ENCODE data around the gene ABCA7.
A peak's percentile ranks its signal among the peaks of the same experiment; 100 is the strongest.

The ABCA7 gene

DNA sequence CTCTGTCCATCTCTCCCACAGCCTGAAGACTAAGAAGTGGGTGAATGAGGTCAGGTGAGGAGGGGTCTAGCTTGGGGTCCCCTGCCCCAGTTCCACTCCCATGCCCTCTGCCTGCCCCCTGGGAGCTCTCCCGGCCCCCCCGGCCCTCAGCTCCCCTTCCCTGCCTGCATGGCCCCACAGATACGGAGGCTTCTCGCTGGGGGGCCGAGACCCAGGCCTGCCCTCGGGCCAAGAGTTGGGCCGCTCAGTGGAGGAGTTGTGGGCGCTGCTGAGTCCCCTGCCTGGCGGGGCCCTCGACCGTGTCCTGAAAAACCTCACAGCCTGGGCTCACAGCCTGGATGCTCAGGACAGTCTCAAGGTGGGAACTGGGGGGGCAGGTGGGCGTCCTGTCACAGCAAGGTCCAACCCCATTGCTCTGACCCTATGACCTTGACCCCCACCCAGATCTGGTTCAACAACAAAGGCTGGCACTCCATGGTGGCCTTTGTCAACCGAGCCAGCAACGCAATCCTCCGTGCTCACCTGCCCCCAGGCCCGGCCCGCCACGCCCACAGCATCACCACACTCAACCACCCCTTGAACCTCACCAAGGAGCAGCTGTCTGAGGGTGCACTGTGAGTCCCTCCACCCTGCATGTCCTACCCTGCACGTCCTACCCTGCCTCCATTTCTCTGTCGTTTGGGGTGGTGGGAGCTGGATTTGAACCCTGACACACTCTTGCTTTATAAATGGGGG lies 16.1 kb downstream of the ABCA7 start:
- no peak for DNase-seq (ENCODE audit: low read depth, low spot score)

DNA sequence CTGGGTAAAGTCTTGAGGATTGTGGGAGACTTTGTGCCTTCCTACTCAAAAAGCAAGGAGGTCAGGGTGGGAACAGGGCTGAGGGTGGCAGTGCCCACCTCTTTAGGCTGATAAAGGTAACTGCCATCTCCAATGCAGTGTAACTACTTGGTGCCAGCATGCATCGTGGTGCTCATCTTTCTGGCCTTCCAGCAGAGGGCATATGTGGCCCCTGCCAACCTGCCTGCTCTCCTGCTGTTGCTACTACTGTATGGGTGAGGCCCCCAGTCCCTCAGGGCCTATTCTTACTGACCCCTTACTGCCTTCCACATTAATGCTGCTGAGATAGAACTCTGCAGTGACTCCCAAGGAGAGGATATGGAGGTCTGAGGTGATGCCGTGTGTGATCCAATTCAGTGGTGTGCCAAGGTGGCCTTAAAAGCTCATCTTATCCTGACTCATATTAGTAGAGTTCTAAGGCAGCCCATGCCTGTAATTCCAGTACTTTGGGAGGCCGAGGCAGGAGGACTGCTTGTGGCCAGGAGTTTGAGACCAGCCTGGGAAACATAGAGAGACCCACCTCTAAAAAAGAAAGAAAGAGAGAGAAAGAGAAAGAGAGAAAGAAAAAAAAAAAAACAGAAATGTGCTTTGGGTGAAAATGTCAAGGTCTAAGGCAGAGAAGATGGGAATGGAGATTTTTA lies 17.4 kb downstream of the ABCA7 start:
- peak; percentile 68 for DNase-seq (ENCODE audit: low read depth, low spot score)

DNA sequence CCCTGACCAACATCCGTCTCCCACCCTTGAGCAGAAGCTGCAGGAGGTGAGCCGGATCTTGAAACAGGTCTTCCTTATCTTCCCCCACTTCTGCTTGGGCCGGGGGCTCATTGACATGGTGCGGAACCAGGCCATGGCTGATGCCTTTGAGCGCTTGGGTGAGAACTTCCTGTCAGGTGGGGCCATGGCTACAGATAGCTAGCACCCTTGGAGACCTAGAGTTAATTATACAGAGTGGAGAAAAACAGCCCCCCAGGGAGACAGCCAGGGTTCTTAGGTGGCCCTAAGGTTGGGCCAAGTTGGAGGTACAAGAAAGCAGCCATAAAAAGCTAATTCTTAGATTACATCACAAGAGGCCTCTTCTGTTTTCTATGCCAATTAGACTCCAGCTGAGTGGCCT lies 18.2 kb downstream of the ABCA7 start:
- DNase-seq (ENCODE audit: low read depth, low spot score) = no peak

DNA sequence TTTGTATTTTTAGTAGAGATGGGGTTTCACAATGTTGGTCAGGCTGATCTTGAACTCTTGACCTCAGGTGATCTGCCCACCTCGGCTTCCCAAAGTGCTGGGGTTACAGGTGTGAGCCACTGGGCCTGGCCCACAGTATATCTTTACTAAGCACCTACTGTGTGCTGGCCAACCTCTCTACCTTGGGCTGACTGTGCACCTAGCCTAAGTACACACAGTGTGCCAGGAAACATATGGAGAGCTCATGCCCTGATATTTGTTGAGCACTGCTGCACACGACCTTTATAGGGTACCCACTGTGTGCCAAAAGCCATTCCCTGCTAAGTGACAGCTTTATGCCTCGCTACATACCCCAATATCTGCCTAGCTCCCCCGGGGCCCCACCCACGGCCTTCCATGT lies 20.8 kb downstream of the ABCA7 start:
- no peak for DNase-seq (ENCODE audit: low read depth, low spot score)

DNA sequence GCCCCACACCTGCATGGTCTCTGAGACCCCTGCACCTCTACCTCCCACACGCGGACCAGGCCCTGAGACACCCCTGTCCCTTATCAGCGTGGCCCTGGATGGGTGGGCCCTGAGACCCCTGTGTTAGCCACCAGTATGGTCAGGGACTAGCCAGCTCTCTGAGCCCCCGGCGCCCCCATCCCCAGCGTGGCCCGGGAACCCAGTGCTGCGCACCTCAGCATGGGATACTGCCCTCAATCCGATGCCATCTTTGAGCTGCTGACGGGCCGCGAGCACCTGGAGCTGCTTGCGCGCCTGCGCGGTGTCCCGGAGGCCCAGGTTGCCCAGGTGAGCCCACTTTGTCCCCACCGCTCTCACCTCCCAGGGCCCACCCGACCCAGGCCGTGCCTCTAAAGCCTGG lies 22.1 kb downstream of the ABCA7 start:
- DNase-seq (ENCODE audit: low read depth, low spot score) = no peak

DNA sequence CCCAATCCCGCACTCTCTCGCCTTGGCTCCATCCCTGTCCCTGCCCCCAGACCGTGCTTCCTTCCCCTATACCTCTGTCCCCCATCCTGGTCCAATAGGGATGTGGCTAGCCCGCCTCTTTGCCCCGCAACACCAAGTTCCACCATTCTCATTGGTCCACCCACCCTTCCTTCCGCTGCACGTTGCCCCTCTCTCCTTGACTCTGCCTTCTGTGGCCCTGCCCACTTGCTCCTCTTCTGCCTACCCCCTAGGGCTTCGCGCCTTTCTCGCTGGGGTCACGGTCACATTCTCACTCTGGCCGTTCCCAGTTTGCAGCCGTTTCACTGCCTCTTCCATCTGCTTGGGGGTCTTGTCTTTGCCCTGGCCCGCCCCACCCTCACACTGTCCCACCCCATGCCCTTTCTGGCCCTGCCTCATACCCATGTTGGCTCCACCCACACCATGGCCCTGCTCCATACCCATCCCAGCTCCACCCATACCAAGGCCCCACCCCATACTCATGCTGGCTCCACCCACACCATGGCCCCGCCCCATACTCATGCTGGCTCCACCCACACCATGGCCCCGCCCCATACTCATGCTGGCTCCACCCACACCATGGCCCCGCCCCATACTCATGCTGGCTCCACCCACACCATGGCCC lies 22.6 kb downstream of the ABCA7 start:
- DNase-seq (ENCODE audit: low read depth, low spot score) = no peak

DNA sequence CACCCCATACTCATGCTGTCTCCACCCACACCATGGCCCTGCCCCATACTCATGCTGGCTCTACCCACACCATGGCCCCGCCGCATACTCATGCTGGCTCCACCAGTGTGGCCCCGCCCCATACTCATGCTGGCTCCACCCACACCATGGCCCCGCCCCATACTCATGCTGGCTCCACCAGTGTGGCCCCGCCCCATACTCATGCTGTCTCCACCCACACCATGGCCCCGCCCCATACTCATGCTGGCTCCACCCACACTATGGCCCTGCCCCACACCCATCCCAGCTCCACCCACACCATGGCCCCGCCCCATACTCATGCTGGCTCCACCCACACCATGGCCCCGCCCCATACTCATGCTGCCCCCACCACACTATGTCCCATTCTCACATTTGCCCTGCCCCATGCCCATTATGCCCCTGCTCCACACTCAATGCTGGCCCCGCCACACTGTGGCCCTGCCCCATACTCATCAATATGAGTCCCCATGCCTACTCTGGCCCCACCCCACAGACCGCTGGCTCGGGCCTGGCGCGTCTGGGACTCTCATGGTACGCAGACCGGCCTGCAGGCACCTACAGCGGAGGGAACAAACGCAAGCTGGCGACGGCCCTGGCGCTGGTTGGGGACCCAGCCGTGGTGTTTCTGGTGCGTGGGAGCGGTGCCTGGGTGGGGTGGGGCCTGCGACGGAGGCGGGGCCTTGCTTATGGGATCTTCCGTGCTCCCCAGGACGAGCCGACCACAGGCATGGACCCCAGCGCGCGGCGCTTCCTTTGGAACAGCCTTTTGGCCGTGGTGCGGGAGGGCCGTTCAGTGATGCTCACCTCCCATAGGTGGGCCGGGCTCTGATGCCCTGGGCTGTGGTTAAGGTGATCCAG lies 23.4 kb downstream of the ABCA7 start:
- DNase-seq (ENCODE audit: low read depth, low spot score) = no peak

DNA sequence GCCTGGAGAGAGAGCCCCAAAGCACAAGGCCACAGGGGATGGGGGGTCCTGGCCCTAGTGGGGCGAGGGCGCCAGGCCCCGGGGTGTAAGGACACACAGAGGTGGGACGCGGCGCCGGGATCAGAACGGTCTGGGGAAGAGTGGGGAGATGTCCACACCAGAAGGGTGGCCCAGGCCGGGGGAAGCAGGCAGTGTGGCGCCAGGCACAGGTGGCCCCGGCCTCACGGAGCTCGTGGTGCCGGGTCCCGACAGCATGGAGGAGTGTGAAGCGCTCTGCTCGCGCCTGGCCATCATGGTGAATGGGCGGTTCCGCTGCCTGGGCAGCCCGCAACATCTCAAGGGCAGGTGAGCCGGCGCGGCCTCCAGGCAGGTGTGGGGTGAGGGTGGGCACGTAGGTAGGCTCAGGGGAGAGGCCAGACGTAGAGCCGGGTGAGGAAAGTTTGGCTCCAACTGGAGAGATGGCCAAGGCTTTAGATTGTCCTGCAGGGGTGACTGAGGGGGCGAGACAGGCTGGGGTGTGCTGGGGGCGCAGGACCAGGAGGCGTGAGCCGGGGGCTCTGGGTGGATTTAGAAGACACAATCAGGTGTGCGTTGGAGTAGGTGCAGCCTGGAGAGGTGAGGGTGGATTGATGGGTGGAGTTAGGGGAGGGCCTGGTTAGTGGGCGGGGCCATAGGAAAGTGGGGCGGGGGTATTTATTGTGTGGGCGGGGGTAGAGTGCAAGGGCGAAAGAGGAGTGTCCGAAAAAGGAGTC lies 24.2 kb downstream of the ABCA7 start:
- DNase-seq (ENCODE audit: low read depth, low spot score) = no peak

DNA sequence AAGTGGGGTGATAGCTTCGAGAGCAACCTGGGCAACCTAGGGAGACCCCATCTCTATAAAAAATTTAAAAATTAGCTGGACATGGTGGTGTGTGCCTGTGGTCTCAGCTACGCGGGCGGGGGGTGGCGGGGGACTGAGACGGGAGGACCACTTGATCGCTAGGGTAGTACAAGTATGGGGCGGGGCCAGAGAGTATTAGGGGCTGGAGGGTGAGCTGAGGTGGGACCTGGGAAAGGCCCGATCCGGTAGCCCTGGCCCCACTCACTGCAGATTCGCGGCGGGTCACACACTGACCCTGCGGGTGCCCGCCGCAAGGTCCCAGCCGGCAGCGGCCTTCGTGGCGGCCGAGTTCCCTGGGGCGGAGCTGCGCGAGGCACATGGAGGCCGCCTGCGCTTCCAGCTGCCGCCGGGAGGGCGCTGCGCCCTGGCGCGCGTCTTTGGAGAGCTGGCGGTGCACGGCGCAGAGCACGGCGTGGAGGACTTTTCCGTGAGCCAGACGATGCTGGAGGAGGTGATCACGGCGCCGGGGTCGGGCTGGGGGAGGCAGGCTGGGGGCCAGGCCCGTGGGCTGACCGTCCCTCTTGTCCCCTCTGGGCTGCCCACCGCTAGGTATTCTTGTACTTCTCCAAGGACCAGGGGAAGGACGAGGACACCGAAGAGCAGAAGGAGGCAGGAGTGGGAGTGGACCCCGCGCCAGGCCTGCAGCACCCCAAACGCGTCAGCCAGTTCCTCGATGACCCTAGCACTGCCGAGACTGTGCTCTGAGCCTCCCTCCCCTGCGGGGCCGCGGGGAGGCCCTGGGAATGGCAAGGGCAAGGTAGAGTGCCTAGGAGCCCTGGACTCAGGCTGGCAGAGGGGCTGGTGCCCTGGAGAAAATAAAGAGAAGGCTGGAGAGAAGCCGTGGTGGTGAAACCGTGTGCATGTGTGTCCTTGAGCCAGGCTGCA lies 25.0 kb downstream of the ABCA7 start:
- DNase-seq (ENCODE audit: low read depth, low spot score) = peak; percentile 86

DNA sequence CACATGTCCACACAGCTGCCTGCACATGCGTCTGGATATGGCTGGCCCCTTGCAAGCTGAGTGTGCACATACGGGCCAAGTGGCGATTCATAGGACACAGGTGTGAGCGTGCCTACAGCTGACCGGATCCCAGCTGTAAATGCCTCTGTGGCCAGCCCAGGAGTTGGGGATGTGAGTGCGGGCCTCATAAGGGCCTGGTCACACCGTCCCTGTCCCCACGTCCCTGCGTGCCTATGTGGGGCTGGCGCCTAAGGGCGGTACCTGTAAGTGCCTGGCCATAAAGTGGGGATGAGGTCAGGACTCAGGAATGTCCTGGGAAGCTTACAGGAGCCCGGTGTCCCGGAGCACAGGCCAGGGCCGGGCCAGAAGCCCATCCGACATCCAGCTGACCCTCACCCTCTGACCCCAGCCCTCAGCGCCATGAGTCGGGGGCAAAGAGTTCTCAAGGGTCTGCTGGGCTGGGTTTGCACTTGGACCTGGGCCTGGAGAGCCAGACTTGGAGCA lies 25.8 kb downstream of the ABCA7 start:
- no peak for DNase-seq (ENCODE audit: low read depth, low spot score)

DNA sequence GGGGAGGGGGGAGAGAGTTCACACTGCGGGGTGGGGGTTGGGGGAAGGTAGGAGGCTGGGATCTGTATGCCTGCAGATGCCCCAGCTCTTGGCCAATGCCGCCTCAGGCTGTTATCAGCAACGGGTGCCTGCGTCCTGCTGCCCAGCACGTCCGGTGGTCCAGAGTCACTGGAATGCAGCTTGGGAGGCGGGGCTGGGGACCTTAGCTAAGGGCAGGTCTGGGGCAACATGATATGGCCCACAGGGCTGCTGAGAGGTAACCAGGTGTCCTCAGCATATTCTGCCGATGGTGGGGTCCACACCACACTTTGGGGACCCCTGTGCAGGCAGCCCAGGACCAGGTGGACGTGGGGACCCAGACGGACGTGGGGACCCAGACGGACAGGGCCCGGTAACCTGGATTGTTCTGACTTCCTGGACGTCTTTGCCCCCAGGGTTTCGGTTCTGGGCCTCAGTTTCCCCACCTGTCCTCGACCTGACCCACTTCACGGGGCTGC lies 26.4 kb downstream of the ABCA7 start:
- no peak for DNase-seq (ENCODE audit: low read depth, low spot score)

DNA sequence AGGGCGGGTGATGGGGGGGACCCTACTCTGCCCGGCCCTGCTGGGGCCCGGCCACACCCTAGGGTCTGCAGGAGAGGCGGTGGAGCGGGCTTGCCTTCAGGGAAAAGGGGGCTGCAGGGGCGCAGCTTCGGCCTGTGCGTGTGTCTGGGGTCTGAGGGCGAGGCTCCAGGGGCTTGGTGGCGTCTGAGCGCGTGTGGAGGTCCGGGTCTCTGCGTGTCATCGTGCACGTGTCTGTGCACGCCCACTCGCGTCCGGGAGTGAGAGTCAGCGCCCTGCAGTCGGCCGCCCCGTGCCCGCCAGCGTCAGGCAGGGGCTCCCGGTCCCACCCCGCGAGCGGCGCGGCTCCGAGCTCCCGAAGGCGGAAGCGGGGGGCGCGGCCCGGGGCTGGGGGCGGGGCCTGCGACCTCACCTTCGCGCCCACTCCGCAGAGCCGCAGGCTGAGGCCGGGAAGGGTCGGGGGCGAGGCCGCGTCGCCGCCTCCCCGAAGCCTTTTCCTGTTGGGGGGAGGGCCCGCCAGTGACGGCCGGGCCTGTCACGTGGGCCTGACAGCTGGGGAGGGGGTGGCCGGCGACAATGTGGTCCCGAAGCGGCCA lies 26.9 kb downstream of the ABCA7 start, which contains the start of gene ARHGAP45:
ARHGAP45 (plus strand) TSS at position 420 of the 593 bp plus-strand sequence. CDS start 239 bp downstream, outside the sequence.
- DNase-seq (ENCODE audit: low read depth, low spot score) = no peak

DNA sequence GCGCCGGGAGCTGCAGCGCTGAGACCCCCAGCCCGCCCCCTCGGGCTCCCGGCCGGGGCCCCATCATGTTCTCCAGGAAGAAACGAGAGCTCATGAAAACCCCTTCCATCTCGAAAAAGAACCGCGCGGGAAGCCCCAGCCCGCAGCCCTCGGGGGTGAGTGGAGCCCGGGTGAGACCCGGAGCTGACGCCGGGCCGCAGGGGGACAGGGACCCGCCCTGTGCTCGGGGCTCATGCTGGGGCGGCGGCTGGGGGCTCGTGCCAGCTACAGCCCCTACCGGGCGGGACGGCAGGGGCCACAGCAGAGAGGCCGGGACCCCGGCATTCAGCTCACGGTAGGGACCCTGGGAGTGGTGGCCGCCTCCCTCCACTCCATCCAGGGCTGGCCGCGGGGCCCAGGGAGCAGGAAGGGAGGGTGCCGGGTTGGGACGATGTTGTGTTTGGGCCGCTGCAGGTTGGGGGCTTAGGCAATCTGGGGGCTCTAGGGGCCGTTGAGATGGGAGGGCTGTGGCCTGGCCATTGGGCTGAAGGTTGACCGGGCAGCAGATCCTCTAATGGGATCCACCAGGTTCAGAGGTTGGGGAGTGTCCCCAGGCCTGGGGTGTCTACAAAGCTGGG lies 27.5 kb downstream of the ABCA7 start:
- no peak for DNase-seq (ENCODE audit: low read depth, low spot score)

DNA sequence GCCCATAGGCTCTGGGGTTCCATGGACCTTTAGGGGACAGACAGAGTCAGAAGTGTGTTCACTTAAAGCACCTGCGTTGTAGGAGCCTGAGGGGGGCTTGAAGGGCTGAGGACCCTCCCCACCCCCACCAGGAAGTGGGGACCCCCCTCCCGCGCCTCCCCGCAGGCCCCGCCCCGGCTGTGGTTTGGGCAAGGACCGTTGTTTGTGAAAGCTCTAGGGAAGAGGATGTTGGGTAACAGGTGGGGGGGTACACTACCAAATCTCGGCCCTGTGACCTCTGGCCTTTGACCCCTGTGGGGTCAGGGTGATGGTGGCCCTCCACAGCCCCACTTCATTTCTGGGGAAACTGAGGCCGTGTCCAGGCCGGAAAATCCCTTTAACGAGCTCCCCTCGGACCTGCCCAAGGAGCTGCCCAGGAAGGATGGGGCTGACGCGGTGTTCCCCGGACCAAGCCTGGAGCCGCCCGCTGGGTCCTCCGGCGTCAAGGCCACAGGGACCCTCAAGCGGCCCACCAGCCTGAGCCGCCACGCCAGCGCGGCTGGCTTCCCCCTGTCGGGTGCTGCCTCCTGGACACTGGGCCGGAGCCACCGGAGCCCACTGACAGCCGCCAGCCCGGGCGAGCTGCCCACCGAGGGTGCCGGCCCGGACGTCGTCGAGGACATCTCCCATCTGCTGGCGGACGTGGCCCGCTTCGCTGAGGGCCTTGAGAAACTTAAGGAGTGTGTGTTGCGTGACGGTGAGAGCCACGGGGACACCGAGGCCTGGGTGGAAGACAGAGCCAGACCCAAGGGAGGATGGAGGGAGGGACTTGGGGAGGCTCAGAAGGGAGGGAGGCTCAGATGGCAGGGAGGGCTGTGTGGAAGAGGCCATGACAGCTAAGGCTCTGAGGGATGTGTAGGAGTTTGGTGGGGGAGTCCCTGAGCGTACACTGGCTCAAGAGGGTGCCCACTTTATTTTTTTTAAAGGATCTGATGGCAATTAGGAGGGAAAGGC lies 28.4 kb downstream of the ABCA7 start:
- no peak for DNase-seq (ENCODE audit: low read depth, low spot score)

DNA sequence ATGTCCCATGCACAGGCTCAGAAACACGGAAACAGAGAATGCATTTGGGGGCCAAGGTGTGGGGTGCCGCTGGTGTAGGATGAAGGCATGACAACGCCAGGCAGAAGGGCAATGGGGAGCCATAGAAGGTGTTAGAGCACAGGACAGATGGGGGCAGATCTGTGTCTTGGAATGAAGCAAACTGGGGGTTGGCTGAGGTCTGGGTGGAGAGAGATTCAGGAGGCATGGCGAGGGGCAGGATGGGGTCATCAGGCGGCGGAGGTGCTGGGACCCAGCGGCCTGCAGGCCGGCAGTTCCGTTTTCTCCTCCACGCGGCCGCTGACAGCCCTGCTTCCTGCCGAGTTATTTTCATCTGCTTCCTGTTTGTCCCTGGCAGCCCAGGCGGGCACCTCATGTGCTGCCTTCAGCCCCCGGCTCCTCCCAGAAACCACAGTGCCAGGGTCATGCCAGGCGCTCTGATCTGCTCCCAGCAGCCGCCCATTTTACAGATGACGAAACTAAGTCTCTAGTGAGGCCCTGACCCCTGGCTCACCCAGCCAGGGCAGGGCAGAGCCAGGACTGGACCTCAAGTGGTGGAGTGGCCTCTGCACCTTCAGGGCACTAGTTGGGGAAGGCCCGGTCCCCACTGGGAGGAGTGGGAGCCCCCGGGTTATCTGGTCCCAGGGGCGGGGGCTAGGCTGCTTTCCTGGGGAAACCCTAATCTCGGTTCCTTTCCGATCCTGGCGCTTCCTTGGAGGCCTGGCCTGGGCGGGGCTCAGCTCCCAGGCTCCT lies 29.3 kb downstream of the ABCA7 start:
- DNase-seq (ENCODE audit: low read depth, low spot score) = no peak

DNA sequence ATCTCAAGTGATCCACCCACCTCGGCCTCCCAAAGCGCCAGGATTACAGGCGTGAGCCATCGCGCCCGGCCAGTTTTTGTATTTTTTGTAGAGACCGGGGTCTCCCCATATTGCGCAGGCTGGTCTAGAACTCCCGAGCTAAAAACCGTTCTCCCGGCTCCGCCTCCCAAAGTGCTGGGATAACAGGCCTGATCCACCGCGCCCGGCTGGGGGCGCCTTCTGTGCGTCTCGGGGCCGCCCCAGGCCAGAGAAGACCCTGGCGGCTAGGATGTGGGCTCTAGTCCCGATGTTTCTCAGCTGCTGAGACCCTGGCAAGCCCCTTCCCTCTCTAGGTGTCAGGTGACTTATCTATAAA lies 30.6 kb downstream of the ABCA7 start:
- no peak for DNase-seq (ENCODE audit: low read depth, low spot score)
